Trophoblast cell (in vitro differentiated cells and primary cell): ENCODE measurements around the gene C1orf35.

Experiments
- DNase-seq, 2 donors: peaks; one replicate each; pipeline ENCODE4 v3.0.0-alpha.2; 2016
- H2AFZ ChIP-seq: 2 replicates; pipeline ENCODE4 v1.6.1; 2013; ENCODE audit warnings: low read length, moderate library complexity, mild to moderate bottlenecking; ENCODE audit not compliant: insufficient read depth, poor library complexity
- H2AK5ac ChIP-seq: 2 replicates; pipeline ENCODE4 v1.6.1; 2013; ENCODE audit warnings: mild to moderate bottlenecking, low read length
- H2BK120ac ChIP-seq: 2 replicates; pipeline ENCODE4 v1.6.1; 2013; ENCODE audit warnings: low read length, mild to moderate bottlenecking, moderate library complexity; ENCODE audit not compliant: insufficient read depth, poor library complexity
- H2BK12ac ChIP-seq: 2 replicates; pipeline ENCODE4 v1.6.1; 2013; ENCODE audit warnings: mild to moderate bottlenecking, low read length, moderate library complexity
- H2BK5ac ChIP-seq: 2 replicates; pipeline ENCODE4 v1.6.1; 2013; ENCODE audit warnings: low read length, low read depth, moderate library complexity, mild to moderate bottlenecking; ENCODE audit not compliant: poor library complexity
- H3K14ac ChIP-seq: 2 replicates; pipeline ENCODE4 v1.6.1; 2013; ENCODE audit warnings: mild to moderate bottlenecking, low read length
- H3K18ac ChIP-seq: 2 replicates; pipeline ENCODE4 v1.6.1; 2013; ENCODE audit warnings: mild to moderate bottlenecking, low read length
- H3K23ac ChIP-seq: 2 replicates; pipeline ENCODE4 v1.6.1; 2013; ENCODE audit warnings: low read length
- H3K27ac ChIP-seq: 2 replicates; pipeline ENCODE4 v1.5.1; 2013; ENCODE audit warnings: low read depth, mild to moderate bottlenecking, inconsistent platforms, low read length, moderate library complexity
- H3K27me3 ChIP-seq: 2 replicates; pipeline ENCODE4 v1.6.1; 2013; ENCODE audit warnings: inconsistent platforms, mild to moderate bottlenecking, low read length, moderate library complexity; ENCODE audit not compliant: insufficient read depth
- H3K36me3 ChIP-seq, 2 experiments: 1 replicate in 1 of 2; 2 replicates in 1 of 2; pipeline ENCODE4 v1.6.1; 2013; ENCODE audit warnings: low read length in 2 of 2, mild to moderate bottlenecking in 2 of 2, moderate library complexity in 1 of 2; ENCODE audit not compliant: insufficient read depth in 2 of 2, control insufficient read depth in 1 of 2
- H3K4ac ChIP-seq: 2 replicates; pipeline ENCODE4 v1.6.1; 2013; ENCODE audit warnings: low read depth, mild to moderate bottlenecking, low read length, moderate library complexity
- H3K4me1 ChIP-seq, 2 experiments: 1 replicate in 1 of 2; 2 replicates in 1 of 2; pipeline ENCODE4 v1.6.1; 2013; ENCODE audit warnings: low read length in 2 of 2, mild to moderate bottlenecking in 2 of 2, moderate library complexity in 1 of 2; ENCODE audit not compliant: insufficient read depth in 2 of 2, control insufficient read depth in 1 of 2
- H3K4me2 ChIP-seq: 2 replicates; pipeline ENCODE4 v1.6.1; 2013; ENCODE audit warnings: inconsistent platforms, mild to moderate bottlenecking, low read length, moderate library complexity
- H3K4me3 ChIP-seq: 2 replicates; pipeline ENCODE4 v1.5.1; 2013; ENCODE audit warnings: mild to moderate bottlenecking, low read depth, low read length, inconsistent platforms
- H3K79me1 ChIP-seq: one replicate; pipeline ENCODE4 v1.6.1; 2013; ENCODE audit warnings: low read length
- H3K79me2 ChIP-seq: 2 replicates; pipeline ENCODE4 v1.6.1; 2013; ENCODE audit warnings: low read length, mild to moderate bottlenecking; ENCODE audit not compliant: control insufficient read depth, insufficient read depth, poor library complexity
- H3K9ac ChIP-seq: 2 replicates; pipeline ENCODE4 v1.6.1; 2013; ENCODE audit warnings: mild to moderate bottlenecking, low read length
- H3K9me3 ChIP-seq: 2 replicates; pipeline ENCODE4 v1.6.1; 2013; ENCODE audit warnings: low read depth, mild to moderate bottlenecking, control low read depth, inconsistent platforms, low read length; ENCODE audit not compliant: insufficient read depth
- H4K12ac ChIP-seq: 2 replicates; pipeline ENCODE4 v1.6.1; 2013; ENCODE audit warnings: low read depth, mild to moderate bottlenecking, low read length, moderate library complexity
- H4K8ac ChIP-seq: 2 replicates; pipeline ENCODE4 v1.6.1; 2013; ENCODE audit warnings: low read depth, mild to moderate bottlenecking, low read length, moderate library complexity
- H4K91ac ChIP-seq: one replicate; pipeline ENCODE4 v1.6.1; 2013; ENCODE audit warnings: low read depth, mild to moderate bottlenecking, low read length, moderate library complexity
- WGBS: extraction: QIAGEN DNeasy Blood & Tissue Kit; methylation state at CpG from one replicate; pipeline ENCODE4 v1.1.7; 2013; ENCODE audit warnings: missing lambda C conversion rate; ENCODE audit not compliant: insufficient read length, insufficient coverage; ENCODE audit errors: extremely low coverage; 5-methylcytosine and 5-hydroxymethylcytosine counted together

The C1orf35 gene

GRCh38 chr1:228066891-228067654 is 36.1 kb downstream of the C1orf35 start:
- no peak overlapping the region for H3K27ac ChIP-seq
- no peak overlapping the region for H3K14ac ChIP-seq
- no peak overlapping the region for H2AK5ac ChIP-seq
- no peak overlapping the region for H2BK5ac ChIP-seq
- no peaks in the 10 kb centered on the region for H3K36me3 ChIP-seq
- H3K9me3 ChIP-seq: peaks cover 4% of the 10 kb centered on the region
- H4K91ac ChIP-seq: no peak overlapping the region
- H3K4me2 ChIP-seq: no peak overlapping the region
- no CpG with 5 or more reads among the region's 10 CpGs for WGBS
- H3K4me1 ChIP-seq: no peaks in the 10 kb centered on the region
- H3K79me1 ChIP-seq: no peaks in the 10 kb centered on the region
- H3K4ac ChIP-seq: no peak overlapping the region
- no peak overlapping the region for H3K23ac ChIP-seq
- H3K9ac ChIP-seq: no peak overlapping the region
- H2BK120ac ChIP-seq: no peak overlapping the region
- H3K27me3 ChIP-seq: peaks cover 5% of the 10 kb centered on the region
- no peaks in the 10 kb centered on the region for H3K79me2 ChIP-seq
- no peak overlapping the region for H3K18ac ChIP-seq
- DNase-seq: no peak
- no peak overlapping the region for H4K8ac ChIP-seq
- H2AFZ ChIP-seq: no peak overlapping the region
- H3K4me3 ChIP-seq: no peak overlapping the region
- no peak overlapping the region for H2BK12ac ChIP-seq
- no peak overlapping the region for H4K12ac ChIP-seq

- Histone ChIP-seq H4K91ac (no peak overlapping the region), H3K4me1 (no peaks in the 10 kb centered on the region), H2BK5ac (no peak overlapping the region), H3K4ac (no peak overlapping the region), H3K4me2 (no peak overlapping the region), H3K79me2 (no peaks in the 10 kb centered on the region), H3K14ac (no peak overlapping the region), H3K9ac (no peak overlapping the region), H3K4me3 (no peak overlapping the region), H3K9me3 (peaks cover 5% of the 10 kb centered on the region), H2BK12ac (no peak overlapping the region), H3K18ac (no peak overlapping the region), H3K36me3 (no peaks in the 10 kb centered on the region), H2AK5ac (no peak overlapping the region), H4K8ac (no peak overlapping the region), H3K23ac (no peak overlapping the region), H3K27me3 (peaks cover 5% of the 10 kb centered on the region), H2BK120ac (no peak overlapping the region), H3K27ac (no peak overlapping the region), H3K79me1 (no peaks in the 10 kb centered on the region), H4K12ac (no peak overlapping the region), H2AFZ (no peak overlapping the region)
- no CpG with 5 or more reads among the region's 4 CpGs for WGBS
- no peak for DNase-seq
These were observed 36.7 kb downstream of the C1orf35 start for GRCh38 chr1:228066416-228066815.

- Histone ChIP-seq H3K79me1 (no peaks in the 10 kb centered on the region), H3K18ac (no peak overlapping the region), H3K27ac (no peak overlapping the region), H2BK5ac (no peak overlapping the region), H4K12ac (no peak overlapping the region), H3K79me2 (no peaks in the 10 kb centered on the region), H4K8ac (no peak overlapping the region), H3K4me3 (no peak overlapping the region), H4K91ac (no peak overlapping the region), H3K9me3 (peaks cover 5% of the 10 kb centered on the region), H3K4ac (no peak overlapping the region), H2AFZ (no peak overlapping the region), H3K23ac (no peak overlapping the region), H2BK12ac (no peak overlapping the region), H3K4me1 (no peaks in the 10 kb centered on the region), H3K4me2 (no peak overlapping the region), H3K9ac (no peak overlapping the region), H2AK5ac (no peak overlapping the region), H2BK120ac (no peak overlapping the region), H3K36me3 (no peaks in the 10 kb centered on the region), H3K27me3 (peaks cover 5% of the 10 kb centered on the region), H3K14ac (no peak overlapping the region)
- no peak for DNase-seq
- no CpG with 5 or more reads among the region's 15 CpGs for WGBS
These were observed 37.4 kb downstream of the C1orf35 start for GRCh38 chr1:228065543-228066347.

DNA sequence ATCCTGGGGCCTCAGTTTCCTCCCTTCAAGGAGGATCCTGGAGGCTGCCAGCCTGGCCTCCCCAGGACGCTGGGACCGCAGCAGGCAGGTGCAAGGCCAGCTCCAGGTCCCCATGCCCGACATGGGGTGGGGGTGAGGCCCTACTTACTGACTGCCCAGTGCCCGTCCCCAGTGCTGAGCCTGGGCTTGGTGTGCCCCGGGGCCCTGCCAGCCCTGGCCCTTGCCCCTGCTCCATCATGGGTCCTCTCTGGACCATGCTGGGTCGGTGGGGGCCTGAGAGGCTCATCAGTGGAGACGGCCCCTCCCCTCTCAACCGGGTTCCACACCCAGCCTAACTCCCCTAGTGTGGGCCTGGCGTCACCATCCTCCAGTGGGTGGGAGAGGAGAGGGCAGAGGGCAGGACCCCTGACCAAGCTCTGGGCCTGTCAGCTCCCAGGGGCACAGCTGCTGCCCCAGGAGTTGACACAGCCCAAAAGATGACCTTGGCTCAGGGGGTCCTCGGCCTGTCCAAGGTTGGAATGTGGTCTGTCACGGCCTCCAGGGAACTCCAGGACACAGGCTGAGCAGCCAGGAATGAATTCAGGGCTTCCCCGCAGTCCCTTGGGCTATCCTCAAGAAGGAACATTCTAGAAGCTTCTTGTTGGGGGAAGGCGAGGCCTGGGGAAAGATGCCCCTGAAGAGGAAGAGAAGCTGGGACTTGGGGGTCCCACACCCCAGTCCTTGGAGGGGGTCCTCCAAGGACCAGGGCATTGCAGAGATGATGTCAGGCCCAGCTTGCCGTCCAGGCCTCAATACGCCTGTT is 38.2 kb downstream of the C1orf35 start:
- Histone ChIP-seq H3K79me2 (no peaks in the 10 kb centered on the region), H3K4me2 (no peak overlapping the region), H3K79me1 (no peaks in the 10 kb centered on the region), H4K8ac (no peak overlapping the region), H2AK5ac (no peak overlapping the region), H3K27me3 (peaks cover 10% of the 10 kb centered on the region), H2BK12ac (no peak overlapping the region), H3K4ac (no peak overlapping the region), H3K14ac (no peak overlapping the region), H3K27ac (no peak overlapping the region), H2BK5ac (no peak overlapping the region), H3K23ac (no peak overlapping the region), H3K9ac (no peak overlapping the region), H3K36me3 (no peaks in the 10 kb centered on the region), H3K4me3 (no peak overlapping the region), H4K12ac (no peak overlapping the region), H3K18ac (no peak overlapping the region), H4K91ac (no peak overlapping the region), H3K4me1 (no peaks in the 10 kb centered on the region), H2AFZ (no peak overlapping the region), H3K9me3 (peaks cover 7% of the 10 kb centered on the region), H2BK120ac (no peak overlapping the region)
- no peak for DNase-seq
- WGBS: no CpG with 5 or more reads among the region's 15 CpGs
